ENCODE data around the gene GPR137C. TPM values are rescaled to one million over a fixed set of nuclear protein-coding genes. Genes with fewer than 3 reads are reported as not detected.

The GPR137C gene
- total and polyA plus RNA-seq, 2 of the 13 experiments (the other 11 are each of a cell fraction or from before 2014, with no cell fraction given) = 0.34 to 0.51 TPM

DNA sequence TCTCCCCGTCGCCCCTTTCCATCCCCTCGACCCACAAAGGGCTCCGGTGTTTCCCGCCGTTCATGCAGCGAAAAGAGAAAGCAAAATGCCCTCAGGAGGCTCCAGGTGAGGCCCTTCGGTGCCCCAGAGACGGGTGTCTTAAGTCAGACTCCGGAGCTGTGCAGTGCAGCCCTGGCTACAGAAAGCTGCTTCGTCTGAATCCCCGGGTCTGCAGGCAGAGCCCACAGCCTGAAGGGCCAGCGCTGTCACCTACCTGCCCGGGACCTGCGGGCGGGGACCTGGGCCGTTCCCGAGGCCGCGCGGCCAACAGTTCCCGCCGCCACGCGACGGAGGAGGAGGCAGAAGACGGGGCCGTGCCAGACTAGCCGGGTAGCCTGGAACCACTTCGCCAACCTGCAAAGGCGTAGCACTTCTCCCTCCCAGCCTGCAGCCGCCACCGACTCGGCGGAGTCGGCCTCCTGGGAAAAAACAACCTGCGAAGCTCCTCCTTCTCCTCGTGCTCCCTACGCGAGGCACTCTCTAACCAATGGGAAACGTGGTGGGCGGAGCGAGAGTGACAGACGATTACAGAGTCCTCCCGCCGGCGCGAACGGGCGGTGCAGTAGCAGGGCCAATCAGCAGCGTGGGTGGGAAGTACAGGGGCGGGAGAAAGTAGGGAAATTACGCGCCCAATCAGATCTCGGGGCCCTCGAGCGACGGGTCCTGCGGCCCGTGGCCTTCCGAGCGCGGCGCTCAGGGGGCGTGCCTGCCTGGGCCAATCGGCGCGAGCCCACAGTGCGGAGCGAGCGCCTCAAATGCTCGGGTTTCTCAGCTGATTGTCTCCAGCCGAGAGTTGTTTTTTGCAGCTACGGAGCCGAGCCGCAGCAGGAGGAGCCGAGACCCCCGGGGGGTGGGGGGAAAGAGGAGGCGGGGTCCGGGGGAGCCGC is at the start of gene GPR137C, which contains the start of gene TXNDC16 (continued):
- peak; percentile 82 for TF ChIP-seq MNT (IDR thresholded peaks at IDR 0.05)
- 0 out of 2 replicates have a peak, but pooled peaks have one; percentile 62 for TF ChIP-seq ZNF234 (CRISPR knock-in tag; conservative IDR thresholded peaks at IDR 0.05)
- TF ChIP-seq, protein P1, sequence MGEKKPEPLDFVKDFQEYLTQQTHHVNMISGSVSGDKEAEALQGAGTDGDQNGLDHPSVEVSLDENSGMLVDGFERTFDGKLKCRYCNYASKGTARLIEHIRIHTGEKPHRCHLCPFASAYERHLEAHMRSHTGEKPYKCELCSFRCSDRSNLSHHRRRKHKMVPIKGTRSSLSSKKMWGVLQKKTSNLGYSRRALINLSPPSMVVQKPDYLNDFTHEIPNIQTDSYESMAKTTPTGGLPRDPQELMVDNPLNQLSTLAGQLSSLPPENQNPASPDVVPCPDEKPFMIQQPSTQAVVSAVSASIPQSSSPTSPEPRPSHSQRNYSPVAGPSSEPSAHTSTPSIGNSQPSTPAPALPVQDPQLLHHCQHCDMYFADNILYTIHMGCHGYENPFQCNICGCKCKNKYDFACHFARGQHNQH (CRISPR knock-in tag; IDR thresholded peaks at IDR 0.05) = peak; percentile 52; the same call in 1 of the 2 replicates
- 0 out of 2 replicates have a peak, but pooled peaks have one; percentile 49 for TF ChIP-seq ZNF780A (CRISPR knock-in tag; IDR thresholded peaks at IDR 0.05)
- TF ChIP-seq ZNF274 (CRISPR knock-in tag; IDR thresholded peaks at IDR 0.05) = peak; percentile 83
- no peak; the same call in none of the 2 replicates for TF ChIP-seq TOPORS (CRISPR knock-in tag; IDR thresholded peaks at IDR 0.05)
- peak; percentile 47; the same call in 1 of the 2 replicates for TF ChIP-seq MXD3 (CRISPR knock-in tag; IDR thresholded peaks at IDR 0.05)
- TF ChIP-seq KMT2A (CRISPR knock-in tag; IDR thresholded peaks at IDR 0.05) = 0 out of 2 replicates have a peak, but pooled peaks have one; percentile 65
- TF ChIP-seq ZNF773 (CRISPR knock-in tag; IDR thresholded peaks at IDR 0.05; ENCODE audit: borderline replicate concordance) = peak; percentile 84; the same call in 1 of the 2 replicates
- no peak for TF ChIP-seq NR2F1 (CRISPR knock-in tag; IDR thresholded peaks at IDR 0.05)
- TF ChIP-seq KLF13 (CRISPR knock-in tag; IDR thresholded peaks at IDR 0.05) = no peak
- TF ChIP-seq ARID4A (CRISPR knock-in tag; IDR thresholded peaks at IDR 0.05; ENCODE audit: borderline replicate concordance) = peak; percentile 95
- TF ChIP-seq ZNF224 (CRISPR knock-in tag; IDR thresholded peaks at IDR 0.05) = 0 out of 2 replicates have a peak, but pooled peaks have one; percentile 75
- peak; percentile 88 for TF ChIP-seq ZFX (CRISPR knock-in tag; IDR thresholded peaks at IDR 0.05; ENCODE audit: low read depth)
- peak; percentile 83 for TF ChIP-seq KDM2A (CRISPR knock-in tag; IDR thresholded peaks at IDR 0.05; ENCODE audit: borderline replicate concordance, low read depth)
- TF ChIP-seq NONO (IDR thresholded peaks at IDR 0.05) = no peak
- no peak for TF ChIP-seq NONO (CRISPR knock-in tag; conservative IDR thresholded peaks at IDR 0.05)
- no peak for TF ChIP-seq PRDM4 (CRISPR knock-in tag; IDR thresholded peaks at IDR 0.05; ENCODE audit: borderline replicate concordance)

Measured in HepG2 (cell line).